HEK293 (cell line): Measurements from ENCODE around the gene RIMS3.

Experiments used
- CTCF ChIA-PET: fragments of 350-600 bp; formaldehyde crosslinking; extraction: SDS; loops from one replicate; lab custom pipeline; 2021; ENCODE audit warnings: antibody characterized with exemption; lab: Yijun Ruan, JAX
- POLR2A ChIA-PET: fragments of 300-600 bp; formaldehyde crosslinking; extraction: SDS; loops from one replicate; lab custom pipeline; 2020; ENCODE audit warnings: antibody characterized with exemption, inconsistent platforms; lab: Yijun Ruan, JAX
- H3K27ac ChIP-seq: fragments of 200-500 bp; sonication (Bioruptor generic); 2 replicates; pipeline ENCODE4 v1.5.1; 2014; ENCODE audit warnings: low read depth, low read length, control low read depth, inconsistent platforms; ENCODE audit errors: extremely low read depth
- H3K36me3 ChIP-seq, 2 experiments: fragments of 200-500 bp in 1 of 2; sonication (Bioruptor generic) in 1 of 2; 1 replicate in 1 of 2; 2 replicates in 1 of 2; pipeline ENCODE4 v1.5.1; 2014 to 2017; ENCODE audit warnings: inconsistent platforms in 2 of 2, low read length in 2 of 2; ENCODE audit not compliant: control insufficient read depth in 2 of 2, insufficient read depth in 1 of 2
- H3K4me1 ChIP-seq: fragments of 200-500 bp; sonication (Bioruptor generic); 2 replicates; pipeline ENCODE4 v1.5.1; 2014; ENCODE audit warnings: mild to moderate bottlenecking, low read length, inconsistent platforms; ENCODE audit not compliant: control insufficient read depth, insufficient read depth
- H3K4me3 ChIP-seq: 2 replicates; pipeline ENCODE4 v1.5.1; 2011; ENCODE audit warnings: low read depth, mild to moderate bottlenecking, control low read depth, low read length, moderate library complexity
- H3K9me3 ChIP-seq: fragments of 200-500 bp; sonication (Bioruptor generic); 2 replicates; pipeline ENCODE4 v1.5.1; 2014; ENCODE audit warnings: low read depth, low read length, inconsistent platforms; ENCODE audit not compliant: control insufficient read depth, insufficient read depth
- EGR2 ChIP-seq: fragments of 450-650 bp; formaldehyde crosslinking; IDR thresholded peaks from 2 replicates; pipeline ENCODE4 v1.5.1; 2016; ENCODE audit warnings: low read depth, missing biosample characterization, missing genetic modification characterization
- KLF9 ChIP-seq: fragments of 450-650 bp; formaldehyde crosslinking; IDR thresholded peaks from 2 replicates; pipeline ENCODE4 v1.5.1; 2016; ENCODE audit warnings: missing biosample characterization, missing genetic modification characterization, low read depth
- TRIM28 ChIP-seq: IDR thresholded peaks from 2 replicates; pipeline ENCODE4 v1.6.1; 2011; ENCODE audit warnings: low read length, control low read depth, borderline replicate concordance
- YY1 ChIP-seq: fragments of 450-650 bp; formaldehyde crosslinking; IDR thresholded peaks from 2 replicates; pipeline ENCODE4 v1.5.1; 2018; ENCODE audit warnings: missing biosample characterization, missing genetic modification characterization
- YY2 ChIP-seq: fragments of 450-650 bp; formaldehyde crosslinking; IDR thresholded peaks from 2 replicates; pipeline ENCODE4 v1.5.1; 2016; ENCODE audit warnings: missing biosample characterization, missing genetic modification characterization
- ZBTB48 ChIP-seq: fragments of 450-650 bp; formaldehyde crosslinking; IDR thresholded peaks from 2 replicates; pipeline ENCODE4 v1.5.1; 2016; ENCODE audit warnings: missing biosample characterization, missing genetic modification characterization
- ZFHX2 ChIP-seq: fragments of 450-650 bp; formaldehyde crosslinking; conservative IDR thresholded peaks from 2 replicates; pipeline ENCODE4 v1.5.1; 2016; ENCODE audit warnings: missing biosample characterization, missing genetic modification characterization
- ZIC2 ChIP-seq: fragments of 450-650 bp; formaldehyde crosslinking; IDR thresholded peaks from 2 replicates; pipeline ENCODE4 v1.5.1; 2016; ENCODE audit warnings: missing biosample characterization, missing genetic modification characterization
- ZNF175 ChIP-seq: fragments of 450-650 bp; formaldehyde crosslinking; IDR thresholded peaks from 2 replicates; pipeline ENCODE4 v1.5.1; 2016; ENCODE audit warnings: missing biosample characterization, missing genetic modification characterization
- ZNF239 ChIP-seq: fragments of 450-650 bp; formaldehyde crosslinking; IDR thresholded peaks from 2 replicates; pipeline ENCODE4 v1.5.1; 2016; ENCODE audit warnings: missing biosample characterization, missing genetic modification characterization
- ZNF311 ChIP-seq: fragments of 450-650 bp; formaldehyde crosslinking; IDR thresholded peaks from 2 replicates; pipeline ENCODE4 v1.5.1; 2017; ENCODE audit warnings: missing biosample characterization, missing genetic modification characterization, borderline replicate concordance
- ZNF341 ChIP-seq: fragments of 450-650 bp; formaldehyde crosslinking; IDR thresholded peaks from 2 replicates; pipeline ENCODE4; 2016; ENCODE audit warnings: low read depth, missing biosample characterization, missing genetic modification characterization
- ZNF423 ChIP-seq: fragments of 450-650 bp; formaldehyde crosslinking; IDR thresholded peaks from 2 replicates; pipeline ENCODE4 v1.5.1; 2016; ENCODE audit warnings: missing biosample characterization, missing genetic modification characterization
- ZNF426 ChIP-seq: fragments of 450-650 bp; formaldehyde crosslinking; IDR thresholded peaks from 2 replicates; pipeline ENCODE4 v1.5.1; 2017; ENCODE audit warnings: missing biosample characterization, missing genetic modification characterization, mild to moderate bottlenecking, inconsistent platforms, moderate library complexity
- ZNF548 ChIP-seq: fragments of 450-650 bp; formaldehyde crosslinking; IDR thresholded peaks from 2 replicates; pipeline ENCODE4 v1.5.1; 2016; ENCODE audit warnings: missing biosample characterization, missing genetic modification characterization
- ZNF624 ChIP-seq: fragments of 450-650 bp; formaldehyde crosslinking; IDR thresholded peaks from 2 replicates; pipeline ENCODE4 v1.5.1; 2017; ENCODE audit warnings: missing biosample characterization, missing genetic modification characterization
- ZNF626 ChIP-seq: fragments of 450-650 bp; sonication (Bioruptor Pico); formaldehyde crosslinking; IDR thresholded peaks from 2 replicates; pipeline ENCODE4 v1.5.1; 2018; ENCODE audit warnings: missing biosample characterization, missing genetic modification characterization, inconsistent platforms
- ZNF664 ChIP-seq: fragments of 450-650 bp; formaldehyde crosslinking; IDR thresholded peaks from 2 replicates; pipeline ENCODE4 v1.5.1; 2016; ENCODE audit warnings: missing biosample characterization, missing genetic modification characterization
- ZNF701 ChIP-seq: fragments of 450-650 bp; formaldehyde crosslinking; IDR thresholded peaks from 2 replicates; pipeline ENCODE4 v1.5.1; 2016; ENCODE audit warnings: missing biosample characterization, missing genetic modification characterization
- TF ChIP-seq, protein P1 (sequence below): fragments of 450-650 bp; IDR thresholded peaks from 2 replicates; pipeline ENCODE4 v1.5.1; 2018; ENCODE audit warnings: missing biosample characterization, mild to moderate bottlenecking, missing genetic modification characterization
- TF ChIP-seq, protein P2 (sequence below): fragments of 450-650 bp; formaldehyde crosslinking; IDR thresholded peaks from 2 replicates; pipeline ENCODE4 v1.5.1; 2016; ENCODE audit warnings: missing biosample characterization, missing genetic modification characterization, borderline replicate concordance

RIMS3 gene

DNA sequence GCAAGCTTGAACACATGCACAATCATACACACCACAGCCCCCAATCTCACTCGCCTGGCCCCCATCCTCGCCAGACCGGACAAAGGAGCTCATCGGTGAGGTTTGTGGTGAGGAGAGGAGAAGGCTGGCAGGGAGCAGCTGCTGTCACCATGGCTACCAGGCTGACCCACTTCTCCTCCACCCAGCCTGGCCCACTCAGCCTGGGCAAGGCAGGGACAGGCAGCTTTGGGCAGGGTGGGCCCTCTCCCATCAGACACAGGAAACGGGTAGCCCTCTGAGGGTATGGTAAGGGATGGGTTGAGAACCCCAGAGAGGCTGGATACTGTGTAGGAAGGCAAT lies 15.9 kb downstream of the RIMS3 start (continued):
- TF ChIP-seq, protein P1, sequence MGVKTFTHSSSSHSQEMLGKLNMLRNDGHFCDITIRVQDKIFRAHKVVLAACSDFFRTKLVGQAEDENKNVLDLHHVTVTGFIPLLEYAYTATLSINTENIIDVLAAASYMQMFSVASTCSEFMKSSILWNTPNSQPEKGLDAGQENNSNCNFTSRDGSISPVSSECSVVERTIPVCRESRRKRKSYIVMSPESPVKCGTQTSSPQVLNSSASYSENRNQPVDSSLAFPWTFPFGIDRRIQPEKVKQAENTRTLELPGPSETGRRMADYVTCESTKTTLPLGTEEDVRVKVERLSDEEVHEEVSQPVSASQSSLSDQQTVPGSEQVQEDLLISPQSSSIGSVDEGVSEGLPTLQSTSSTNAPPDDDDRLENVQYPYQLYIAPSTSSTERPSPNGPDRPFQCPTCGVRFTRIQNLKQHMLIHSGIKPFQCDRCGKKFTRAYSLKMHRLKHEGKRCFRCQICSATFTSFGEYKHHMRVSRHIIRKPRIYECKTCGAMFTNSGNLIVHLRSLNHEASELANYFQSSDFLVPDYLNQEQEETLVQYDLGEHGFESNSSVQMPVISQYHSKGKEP (tag by site-specific recombination) = no peak
- TF ChIP-seq ZNF423 (tag by site-specific recombination) (no peak), ZNF701 (no peak), ZNF624 (no peak)

DNA sequence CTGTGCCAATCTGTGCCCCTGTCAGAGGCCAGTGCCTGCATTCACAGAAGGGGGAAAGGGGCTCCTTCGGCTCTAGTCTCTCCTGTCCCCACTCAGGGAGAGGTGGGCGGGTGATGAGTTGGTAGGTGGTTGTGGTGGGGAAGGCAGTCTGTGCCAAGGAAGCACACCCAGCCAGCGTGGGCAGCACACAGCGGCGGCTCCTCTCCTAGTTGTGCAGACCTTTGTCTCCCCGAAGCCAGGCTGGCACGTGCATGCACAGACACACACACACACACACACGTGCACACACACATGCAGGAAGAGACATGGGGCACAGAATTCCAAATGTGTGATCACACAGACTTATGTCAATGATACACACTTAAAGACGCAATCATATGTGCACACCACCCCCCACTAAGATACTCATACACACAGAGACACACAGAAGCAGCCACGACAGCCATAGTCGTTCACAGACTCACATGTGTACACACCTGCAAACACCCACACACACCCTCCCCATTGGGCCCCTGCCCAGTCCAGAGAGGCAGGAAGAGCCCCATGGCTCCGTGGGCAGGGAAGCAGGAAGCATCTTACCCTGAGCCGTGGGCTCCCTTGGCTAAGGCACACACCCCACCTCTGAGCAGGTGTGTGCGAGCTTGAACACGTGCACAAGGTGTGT lies 16.4 kb downstream of the RIMS3 start:
- Histone ChIP-seq H3K4me3 (no peak overlapping the region), H3K27ac (no peak overlapping the region), H3K4me1 (no peaks in the 10 kb centered on the region; the same call in 1 of the 2 replicates), H3K36me3 (no peaks in the 10 kb centered on the region), H3K9me3 (no peaks in the 10 kb centered on the region)
- no peak for TF ChIP-seq ZBTB48
- TF ChIP-seq ZFHX2 (tag by site-specific recombination) = peak; percentile 83
- no peak for TF ChIP-seq YY2 (tag by site-specific recombination)
- peak; percentile 69 for TF ChIP-seq EGR2 (tag by site-specific recombination)
- no peak for TF ChIP-seq ZNF664 (tag by site-specific recombination)
- CTCF ChIA-PET = interaction anchor here (0.9 to 1.8 kb wide), 2 partner anchors 17 to 124 kb away, joined by 3 to 7 read pairs; no protein-coding TSS in a partner anchor
- POLR2A ChIA-PET = no interaction called here

DNA sequence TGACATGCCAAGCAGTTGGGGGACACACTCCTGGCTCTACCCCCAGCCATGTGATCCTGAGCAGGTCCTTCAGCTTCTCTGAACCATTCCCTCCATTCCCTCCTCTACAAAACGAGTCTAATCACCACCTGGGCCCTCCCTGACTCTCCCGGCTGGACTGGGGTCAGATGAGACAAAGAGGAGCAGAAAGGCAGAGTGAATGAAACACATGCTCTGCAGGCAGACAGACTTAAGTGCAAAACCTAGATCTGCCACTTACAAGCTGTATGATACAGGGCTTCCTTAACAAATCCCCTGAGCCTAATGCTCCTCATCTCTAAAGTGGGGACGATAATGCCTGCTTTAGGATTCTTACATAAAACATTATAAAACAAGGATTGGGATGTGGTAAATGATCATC lies 17.3 kb downstream of the RIMS3 start:
- TF ChIP-seq ZNF626 (tag by site-specific recombination) (no peak), ZNF311 (tag by site-specific recombination) (no peak), ZNF341 (tag by site-specific recombination) (no peak), TRIM28 (no peak), KLF9 (no peak), YY1 (tag by site-specific recombination) (no peak), ZNF548 (tag by site-specific recombination) (no peak)
- TF ChIP-seq, protein P2, sequence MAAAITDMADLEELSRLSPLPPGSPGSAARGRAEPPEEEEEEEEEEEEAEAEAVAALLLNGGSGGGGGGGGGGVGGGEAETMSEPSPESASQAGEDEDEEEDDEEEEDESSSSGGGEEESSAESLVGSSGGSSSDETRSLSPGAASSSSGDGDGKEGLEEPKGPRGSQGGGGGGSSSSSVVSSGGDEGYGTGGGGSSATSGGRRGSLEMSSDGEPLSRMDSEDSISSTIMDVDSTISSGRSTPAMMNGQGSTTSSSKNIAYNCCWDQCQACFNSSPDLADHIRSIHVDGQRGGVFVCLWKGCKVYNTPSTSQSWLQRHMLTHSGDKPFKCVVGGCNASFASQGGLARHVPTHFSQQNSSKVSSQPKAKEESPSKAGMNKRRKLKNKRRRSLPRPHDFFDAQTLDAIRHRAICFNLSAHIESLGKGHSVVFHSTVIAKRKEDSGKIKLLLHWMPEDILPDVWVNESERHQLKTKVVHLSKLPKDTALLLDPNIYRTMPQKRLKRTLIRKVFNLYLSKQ (tag by site-specific recombination) = no peak
- ChIA-PET CTCF (interaction anchor here (0.6 to 2.7 kb wide), 4 partner anchors 14 to 21 kb away, joined by 3 to 7 read pairs (median 6); no protein-coding TSS in a partner anchor), POLR2A (no interaction called here)
- no peak overlapping the region for H3K27ac ChIP-seq
- H3K36me3 ChIP-seq = no peaks in the 10 kb centered on the region
- H3K4me3 ChIP-seq = no peak overlapping the region
- H3K4me1 ChIP-seq = no peaks in the 10 kb centered on the region; the same call in 1 of the 2 replicates
- no peaks in the 10 kb centered on the region for H3K9me3 ChIP-seq

DNA sequence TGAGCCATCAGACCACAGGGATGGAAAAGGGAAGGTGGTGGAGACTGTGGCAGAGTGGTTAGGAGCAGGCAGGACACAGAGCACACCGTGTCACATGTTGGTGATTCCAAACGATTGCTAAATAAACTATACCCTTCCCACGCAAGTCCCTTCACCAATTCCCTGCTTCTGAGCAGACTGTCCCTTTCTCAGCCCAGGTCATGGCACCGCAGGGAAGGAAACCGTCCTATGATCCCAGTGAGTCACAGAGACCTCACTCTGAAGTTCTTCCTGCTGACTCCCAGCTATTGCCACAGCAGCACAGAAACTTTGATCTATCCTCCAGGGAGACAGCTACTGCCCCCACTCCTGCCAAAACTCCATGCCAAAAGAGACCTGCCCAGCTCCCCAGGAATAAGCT lies 19.2 kb downstream of the RIMS3 start:
- TF ChIP-seq ZNF239 (tag by site-specific recombination) (no peak), ZIC2 (peak; percentile 76), ZNF175 (tag by site-specific recombination) (no peak), ZNF426 (no peak)
- POLR2A ChIA-PET = no interaction called here

More for the DNA sequence above, 19.2 kb downstream of the RIMS3 start:
- no peak overlapping the region for H3K4me3 ChIP-seq
- no peak overlapping the region for H3K27ac ChIP-seq
- CTCF ChIA-PET = interaction anchor here (0.6 to 2.7 kb wide), 5 partner anchors 16 to 175 kb away, joined by 3 to 7 read pairs (median 3); no protein-coding TSS in a partner anchor
- peaks cover 0 to 2% of the 10 kb centered on the region in 2 experiments; a peak in 1 of 3 replicates for H3K36me3 ChIP-seq
- H3K4me1 ChIP-seq = no peaks in the 10 kb centered on the region; the same call in 1 of the 2 replicates
- H3K9me3 ChIP-seq = no peaks in the 10 kb centered on the region
